HG03060 (cell line): ENCODE data around the gene TEX36.
A peak's percentile ranks its signal among the peaks of the same experiment; 100 is the strongest.
"Not testable (repeated sequence)": the region's sequence is repeated elsewhere in the genome, so short reads cannot be mapped to it uniquely, and the experiment has no call there.

Experiments used
- ATAC-seq: cut with Tn5 transposase; IDR thresholded peaks from one replicate; pipeline ENCODE4 v1.9.1; 2021; ENCODE audit warnings: low read depth, moderate number of reproducible peaks; ENCODE audit not compliant: unreplicated experiment

The TEX36 gene, protein sequence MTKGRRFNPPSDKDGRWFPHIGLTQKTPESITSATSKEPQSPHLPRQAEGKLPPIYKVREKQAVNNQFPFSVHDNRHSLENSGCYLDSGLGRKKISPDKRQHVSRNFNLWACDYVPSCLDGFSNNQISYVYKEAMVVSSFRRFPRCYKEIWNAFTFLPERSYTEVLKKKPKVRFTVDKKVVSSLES

DNA sequence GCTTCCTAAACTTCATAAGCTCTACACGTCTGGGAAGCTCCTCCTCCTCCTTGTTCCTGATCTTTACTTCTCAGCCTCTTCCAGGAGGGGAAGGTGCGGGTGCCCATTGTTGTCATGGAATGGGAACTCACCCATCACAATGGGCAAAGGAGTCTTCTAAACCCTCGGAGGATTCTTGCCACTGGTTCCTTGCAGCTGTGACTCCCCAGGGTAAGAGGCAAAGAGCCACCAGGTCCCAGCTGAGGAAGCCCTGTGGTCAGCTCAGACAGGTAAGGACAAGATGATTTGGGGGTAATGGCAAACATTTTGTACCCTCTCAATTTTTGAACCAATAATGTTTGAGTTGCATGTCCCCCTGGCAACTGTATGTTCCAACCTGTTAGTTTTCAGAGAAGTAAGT is at the start of gene TEX36:
TSS of gene TEX36 (minus strand) at position 101 of the 400 bp plus-strand sequence. CDS start 174 bp downstream, outside the sequence.
- ATAC-seq, result no peak

DNA sequence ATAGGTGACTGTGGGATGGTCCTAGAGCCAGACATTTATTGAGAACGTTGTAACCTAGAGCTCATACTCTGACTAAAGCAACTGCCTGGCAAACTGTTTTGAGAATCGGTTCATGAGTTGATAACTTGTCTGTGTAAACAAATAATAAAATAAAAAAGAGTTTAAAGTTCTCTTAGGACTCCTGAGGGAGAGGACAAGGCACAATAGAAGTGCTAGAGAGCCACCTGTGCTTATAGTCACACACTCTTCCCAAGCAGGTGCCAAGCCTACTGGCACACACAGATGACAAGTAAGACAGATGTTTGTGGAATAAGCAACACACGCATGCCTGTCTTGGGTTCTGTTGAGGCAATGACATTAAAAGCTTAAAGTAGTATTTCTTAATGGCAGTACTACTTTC is 44.5 kb upstream of the TEX36 start:
- ATAC-seq, result no peak

GRCh38 chr10:125726914-125727313 is 44.0 kb upstream of the TEX36 start:
- ATAC-seq, result no peak

GRCh38 chr10:125722811-125723210 is 39.8 kb upstream of the TEX36 start:
- ATAC-seq, result no peak

DNA sequence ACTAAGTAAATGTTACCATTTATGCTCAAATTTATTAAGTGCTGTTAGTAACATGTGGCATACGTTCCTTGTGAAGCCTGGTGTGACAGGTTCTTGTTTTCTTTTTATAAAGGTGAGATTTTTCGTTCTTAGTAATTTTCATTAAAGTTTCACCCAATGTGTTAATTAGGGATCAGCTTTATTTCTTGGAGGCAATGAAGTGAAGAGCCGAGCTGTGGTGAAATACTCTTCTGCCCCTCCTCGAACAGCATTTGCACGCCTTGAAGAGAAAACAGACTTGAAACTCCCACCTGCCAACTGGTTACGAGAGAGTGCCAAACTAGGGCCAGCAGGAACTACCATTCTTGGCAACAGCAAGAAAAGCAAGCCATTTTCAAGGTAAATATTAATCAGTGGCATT is 38.1 kb upstream of the TEX36 start:
- ATAC-seq, result peak; percentile 38

DNA sequence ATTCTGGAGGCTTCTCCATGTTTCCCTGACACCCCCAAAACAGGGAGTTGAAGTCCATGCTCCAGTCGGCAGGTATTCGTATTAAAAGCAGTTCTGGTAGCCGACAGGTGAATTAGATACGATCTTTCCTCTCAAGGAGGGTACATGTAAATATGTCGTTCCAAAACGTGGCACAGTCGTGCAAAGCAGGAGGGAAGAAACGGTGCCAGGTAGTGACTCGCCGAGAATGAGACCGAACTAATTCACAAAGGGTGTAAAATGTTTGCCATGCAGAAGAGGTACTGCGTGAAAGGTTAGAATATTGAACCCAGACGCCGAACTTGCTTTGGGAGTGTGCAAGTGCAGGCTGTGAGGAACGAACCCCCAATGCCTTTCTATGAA is 37.0 kb upstream of the TEX36 start:
- ATAC-seq, result no peak

DNA sequence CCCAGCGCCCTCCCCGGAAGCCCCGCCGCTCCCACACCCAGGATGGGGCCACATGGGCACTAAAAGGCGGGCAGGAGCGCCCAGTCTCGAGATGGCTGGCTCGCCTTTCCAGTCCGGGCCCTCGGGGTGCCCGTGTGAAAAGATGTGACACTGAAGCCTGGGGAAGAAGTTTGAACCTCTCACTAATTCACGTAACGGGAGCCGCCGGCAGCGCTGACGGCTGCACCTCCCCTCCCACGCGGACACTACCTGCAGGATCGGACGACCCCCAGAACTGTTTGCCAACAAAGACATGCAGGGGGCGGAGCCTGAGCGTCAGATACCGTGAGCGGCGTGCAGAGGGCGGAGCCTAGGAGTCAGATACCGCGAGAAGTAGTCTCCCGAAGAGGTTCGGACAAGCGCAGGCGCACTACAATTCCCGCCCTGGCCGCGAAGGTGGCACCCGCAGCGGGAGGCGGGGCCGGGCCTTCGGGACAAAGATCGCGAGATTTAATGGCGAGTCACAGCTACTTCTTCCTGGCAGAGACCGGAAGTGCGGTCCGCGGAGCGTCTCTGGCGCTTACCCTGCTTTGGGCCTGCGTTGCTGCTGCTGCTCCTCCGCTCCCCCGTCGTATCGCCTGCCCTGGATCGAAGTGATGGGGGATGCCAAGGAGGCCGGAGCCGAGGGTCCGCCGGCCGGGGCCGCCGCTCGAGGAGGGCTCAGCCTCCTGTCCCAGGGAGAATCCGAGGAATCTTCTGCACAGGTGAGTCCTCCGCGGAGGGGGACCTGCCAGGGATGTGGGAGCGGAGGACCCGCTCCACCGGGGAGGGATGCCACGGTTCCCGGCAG is 36.4 kb upstream of the TEX36 start, which contains the start of gene EDRF1:
TSS of gene EDRF1 (plus strand) at position 537 of the 829 bp plus-strand sequence. CDS start at position 636, 99 bp downstream.
- peak; percentile 90 for ATAC-seq

DNA sequence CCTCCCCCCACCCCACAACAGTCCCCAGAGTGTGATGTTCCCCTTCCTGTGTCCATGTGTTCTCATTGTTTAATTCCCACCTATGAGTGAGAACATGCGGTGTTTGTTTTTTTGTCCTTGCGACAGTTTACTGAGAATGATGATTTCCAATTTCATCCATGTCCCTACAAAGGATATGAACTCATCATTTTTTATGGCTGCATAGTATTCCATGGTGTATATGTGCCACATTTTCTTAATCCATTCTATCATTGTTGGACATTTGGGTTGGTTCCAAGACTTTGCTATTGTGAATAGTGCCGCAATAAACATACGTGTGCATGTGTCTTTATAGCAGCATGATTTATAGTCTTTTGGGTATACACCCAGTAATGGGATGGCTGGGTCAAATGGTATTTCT is 31.8 kb upstream of the TEX36 start:
- ATAC-seq, result not testable (repeated sequence)

GRCh38 chr10:125711110-125711750 is 28.3 kb upstream of the TEX36 start:
- no peak for ATAC-seq

- ATAC-seq, result no peak
These were observed 26.9 kb upstream of the TEX36 start for GRCh38 chr10:125709553-125710474.

- ATAC-seq, result no peak
These were observed 26.1 kb upstream of the TEX36 start for GRCh38 chr10:125708971-125709503.

DNA sequence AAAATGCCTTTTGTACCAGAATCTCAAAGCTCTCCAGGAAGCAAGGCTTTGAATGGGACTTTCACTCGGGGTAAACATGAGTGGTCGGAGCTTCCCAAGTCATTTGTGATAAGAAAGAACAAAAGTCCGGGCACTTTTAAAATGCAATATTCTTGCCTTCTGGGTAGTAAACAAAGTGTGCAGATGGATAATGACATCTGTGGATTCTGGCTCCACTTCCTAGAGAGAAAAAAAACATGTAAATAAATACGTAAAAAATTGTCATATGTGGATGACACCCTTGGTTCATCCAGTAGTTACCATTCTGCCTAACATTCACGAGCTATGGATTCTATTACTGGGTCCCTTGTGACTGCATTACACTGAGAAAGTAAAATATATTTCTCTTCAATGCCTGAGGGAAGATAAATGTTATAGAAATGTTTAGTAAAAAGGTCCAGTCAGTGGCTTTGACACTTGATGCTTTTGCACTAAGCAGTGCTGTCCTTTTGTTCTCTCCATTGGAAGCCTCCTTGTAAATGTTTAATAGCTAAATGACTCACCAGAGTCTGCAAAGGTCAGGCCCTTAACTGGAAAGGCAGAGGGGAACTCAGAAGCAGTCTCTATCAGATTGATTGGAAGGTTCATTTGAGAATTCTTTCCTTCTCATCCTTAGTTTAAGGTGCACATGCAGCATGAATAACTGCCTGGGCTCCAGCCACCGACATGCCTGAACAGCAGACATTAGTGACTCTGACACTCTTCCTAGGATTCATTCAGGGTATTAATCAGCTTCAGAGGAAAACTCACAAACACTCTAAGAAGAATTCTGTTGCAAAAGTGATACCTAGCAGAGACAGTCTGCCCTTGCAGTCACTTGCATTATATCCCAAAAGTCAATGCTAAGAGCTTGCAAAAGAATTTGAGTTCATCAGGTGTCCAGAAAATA is 24.8 kb upstream of the TEX36 start:
- ATAC-seq, result peak; percentile 53

DNA sequence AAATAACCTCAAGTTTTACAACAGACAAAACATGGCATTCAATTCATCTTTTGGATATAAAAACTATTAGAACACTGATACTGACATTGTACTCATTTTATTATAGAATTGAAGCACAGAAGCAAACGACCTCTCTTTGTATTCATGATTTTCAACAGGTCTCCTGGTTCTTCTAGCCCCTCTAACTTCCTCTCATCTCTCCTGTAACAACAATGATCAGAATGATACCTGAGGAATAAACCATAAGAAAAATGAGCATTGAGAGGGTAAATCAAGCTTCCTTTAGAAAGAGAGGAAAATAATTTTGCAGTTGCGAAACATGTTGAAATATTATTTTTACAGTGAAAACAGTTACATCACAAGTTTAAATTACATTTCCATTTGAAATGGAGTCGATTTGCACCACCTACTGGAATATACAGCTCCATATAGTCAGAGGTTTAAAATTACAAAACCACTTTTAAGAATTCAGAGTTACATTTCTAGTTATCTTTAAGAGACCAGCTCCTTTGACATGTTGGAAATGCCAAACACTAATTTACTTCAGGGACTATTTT is 17.5 kb upstream of the TEX36 start:
- ATAC-seq, result no peak

GRCh38 chr10:125699562-125700143 is 16.7 kb upstream of the TEX36 start:
- no peak for ATAC-seq

DNA sequence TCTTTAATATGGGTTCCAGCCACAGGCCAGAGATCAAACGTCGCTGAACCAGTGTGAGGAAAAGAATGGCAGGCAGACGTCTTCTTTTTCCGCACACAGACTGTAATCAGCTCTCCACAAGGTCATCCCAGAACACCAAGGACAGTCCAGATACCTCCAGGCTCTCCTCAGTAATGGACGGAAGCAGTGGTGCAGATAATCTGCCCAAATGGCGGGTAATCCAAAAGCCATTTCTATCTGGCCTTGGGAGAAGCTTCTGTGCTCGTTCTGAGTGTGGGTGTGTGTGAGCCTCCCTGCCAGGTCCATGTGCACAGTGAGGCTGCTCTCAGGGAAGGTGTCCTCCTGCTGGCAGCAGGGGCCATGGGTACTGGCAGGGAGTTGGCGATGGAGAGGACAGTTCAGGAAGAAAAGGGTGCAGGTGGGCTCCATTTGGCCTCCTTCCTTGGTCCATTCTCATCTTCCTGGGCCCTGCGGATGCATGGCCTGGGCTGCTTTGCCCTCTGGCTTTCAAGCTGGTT is 15.6 kb upstream of the TEX36 start:
- no peak for ATAC-seq

DNA sequence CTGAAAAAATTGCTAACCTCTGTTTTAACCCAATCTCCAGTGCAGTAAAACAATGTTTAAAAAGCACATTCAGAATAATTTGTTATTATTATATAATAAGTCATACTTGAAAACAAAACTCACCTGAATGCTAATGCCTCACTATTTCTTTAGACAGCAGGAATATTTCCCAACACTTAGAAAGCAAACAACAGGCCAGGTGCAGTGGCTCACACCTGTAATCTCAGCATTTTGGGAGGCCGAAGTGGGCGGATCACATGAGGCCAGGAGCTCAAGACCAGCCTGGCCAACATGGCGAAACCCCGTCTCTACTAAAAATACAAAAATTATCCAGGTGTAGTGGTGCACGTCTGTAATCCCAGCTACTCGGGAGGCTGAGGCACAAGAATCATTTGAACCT is 13.9 kb upstream of the TEX36 start:
- ATAC-seq, result not testable (repeated sequence)

- no peak for ATAC-seq
These were observed 11.9 kb upstream of the TEX36 start for GRCh38 chr10:125694883-125695282.

DNA sequence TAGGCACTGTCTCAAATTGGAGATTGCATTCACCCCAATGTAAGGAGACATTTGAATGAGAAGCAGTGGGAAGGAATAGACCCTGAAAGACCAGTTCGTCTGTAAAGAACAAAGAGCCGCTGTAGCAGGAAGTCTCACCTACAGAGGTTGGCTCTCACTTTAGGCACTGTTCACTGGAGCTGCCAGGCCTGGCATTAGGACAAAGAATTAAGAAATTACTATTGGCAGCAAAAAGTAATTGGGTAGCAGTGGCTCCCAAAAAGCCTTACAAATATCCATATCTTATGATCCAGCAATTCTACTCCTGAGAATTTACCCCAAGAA is 10.5 kb upstream of the TEX36 start:
- ATAC-seq, result no peak
